HG03432 (cell line): ENCODE measurements around the gene CD164L2.

Experiments used
- ATAC-seq: cut with Tn5 transposase; IDR thresholded peaks from one replicate; pipeline ENCODE4 v1.9.1; 2021; ENCODE audit warnings: mild to moderate bottlenecking, moderate library complexity; ENCODE audit not compliant: unreplicated experiment

Gene CD164L2

GRCh38 chr1:27365372-27366112 is 17.6 kb downstream of the CD164L2 start:
- ATAC-seq, result peak; percentile 42

- no peak for ATAC-seq
Measured at GRCh38 chr1:27364696-27365371, 18.3 kb downstream of the CD164L2 start.

DNA sequence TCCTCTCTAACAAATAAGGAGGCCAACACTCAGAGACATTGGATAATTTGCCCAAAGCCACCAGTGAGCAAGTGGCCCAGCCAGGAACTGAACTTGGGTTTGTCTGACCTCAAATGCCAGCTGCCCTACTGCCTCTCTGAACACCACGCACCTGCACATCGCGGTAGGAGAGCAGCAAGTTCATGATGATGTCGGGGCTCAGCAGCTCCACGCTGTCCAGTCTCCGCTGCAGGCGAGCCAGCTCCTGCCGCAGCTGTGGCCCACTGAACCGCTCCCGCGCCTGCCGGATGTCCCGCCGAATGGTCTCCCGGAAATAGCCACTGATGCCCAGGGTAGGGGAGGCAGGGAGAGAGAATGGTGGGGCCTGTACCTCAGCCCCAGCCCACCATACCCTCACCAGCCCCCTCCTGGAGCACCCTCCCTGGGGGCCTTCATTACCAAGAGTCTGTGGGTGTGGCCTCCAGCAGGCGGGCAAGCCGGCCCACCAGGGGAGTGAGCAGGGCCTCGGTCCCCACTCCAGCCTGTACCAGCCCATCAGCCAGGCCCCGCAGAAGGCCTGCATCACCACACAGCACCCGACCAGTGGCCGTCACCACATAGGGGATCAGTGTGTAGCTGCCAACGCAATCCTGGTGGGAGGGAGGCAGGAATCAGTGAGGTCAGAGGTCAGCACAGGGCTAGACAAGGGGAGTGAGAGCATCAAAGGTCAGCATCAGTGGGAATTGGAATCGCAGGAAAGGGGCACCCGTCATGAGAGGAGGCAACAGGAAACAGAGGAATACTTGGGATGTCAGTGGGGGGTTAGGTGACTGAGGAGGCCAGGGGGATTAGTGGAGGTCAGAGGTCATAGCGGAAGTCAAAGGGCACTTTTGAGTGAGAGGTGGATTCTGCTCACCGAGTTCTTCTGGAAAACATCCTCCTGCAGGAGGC is 19.1 kb downstream of the CD164L2 start:
- ATAC-seq, result no peak

DNA sequence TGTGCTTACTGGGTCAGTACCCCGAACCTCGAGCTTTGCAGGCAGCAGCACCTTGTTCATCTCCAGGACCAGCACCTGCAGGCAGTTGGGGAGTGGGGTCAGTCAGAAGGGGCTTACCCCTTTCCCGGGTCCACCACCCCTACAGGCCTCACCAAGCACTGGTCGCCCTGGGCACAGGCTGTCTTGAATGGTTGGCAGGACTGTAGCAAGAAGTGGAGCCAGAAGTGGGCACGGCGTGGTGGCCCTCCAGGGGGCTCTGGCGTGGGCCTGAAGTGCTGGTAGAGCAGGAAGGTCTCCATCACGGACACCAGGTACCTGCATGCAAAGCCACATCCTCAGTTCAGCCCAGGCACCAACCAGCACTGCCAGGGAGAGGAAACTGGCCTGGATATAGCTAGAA is 21.6 kb downstream of the CD164L2 start:
- no peak for ATAC-seq

DNA sequence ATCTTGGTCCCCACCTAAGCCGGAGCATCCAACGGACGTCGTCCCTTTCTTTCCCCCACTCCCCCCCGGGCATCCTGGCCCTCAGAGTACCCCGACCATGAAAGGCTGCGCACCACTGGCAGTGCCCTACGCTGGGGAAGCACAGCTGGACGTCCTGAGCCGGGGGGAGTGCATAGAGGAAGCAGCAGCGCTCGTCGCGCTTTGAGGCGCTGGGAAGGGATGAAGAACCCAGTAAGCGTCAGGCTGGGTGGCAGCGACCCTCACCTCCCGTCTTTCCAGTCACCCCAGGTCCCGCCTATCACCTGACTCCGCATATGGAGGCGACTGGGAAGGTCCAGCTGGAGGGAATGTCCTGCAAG is 22.1 kb downstream of the CD164L2 start:
- ATAC-seq, result no peak

DNA sequence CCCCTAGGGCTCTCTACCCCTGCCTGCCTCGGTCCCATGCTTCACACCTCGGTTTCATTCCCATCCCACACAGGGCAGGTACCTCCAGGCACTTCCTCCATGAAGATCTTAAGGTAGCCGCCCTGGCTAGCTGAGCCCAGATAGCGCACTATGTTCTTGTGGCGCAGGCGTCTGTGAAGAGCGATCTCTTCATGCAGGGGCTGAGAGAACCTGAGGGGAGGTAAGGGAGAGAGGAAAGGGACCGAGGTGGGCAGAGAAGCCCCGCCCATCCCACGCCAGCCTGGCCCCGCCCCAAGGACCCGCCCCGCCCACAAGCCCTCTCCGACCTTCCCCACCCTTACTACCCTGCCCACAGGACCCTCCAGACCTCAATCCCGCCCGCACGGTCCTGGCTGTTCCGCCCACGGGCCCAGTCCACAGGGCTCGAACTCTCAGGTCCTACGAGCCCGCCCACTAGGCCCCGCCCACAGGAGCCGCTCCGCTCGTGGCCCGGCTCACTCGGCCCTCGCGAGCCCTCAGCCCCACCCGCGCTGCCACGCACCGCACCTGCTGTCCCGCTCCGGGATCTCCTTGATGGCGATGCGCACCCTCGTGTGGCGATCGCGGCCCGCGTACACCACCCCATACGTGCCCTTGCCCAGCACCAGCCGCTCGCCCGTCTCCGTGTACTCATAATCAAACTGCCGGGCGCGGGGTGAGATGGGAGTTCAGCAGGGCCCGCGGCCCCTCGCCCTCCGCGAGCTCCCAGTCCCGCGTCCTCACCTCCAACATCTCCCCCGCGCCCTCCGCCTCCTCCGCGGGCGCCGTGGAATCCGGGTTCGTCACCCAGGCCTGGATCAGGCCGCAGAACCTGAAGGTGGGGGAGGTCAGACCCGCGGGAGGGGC is 22.7 kb downstream of the CD164L2 start:
- no peak for ATAC-seq

DNA sequence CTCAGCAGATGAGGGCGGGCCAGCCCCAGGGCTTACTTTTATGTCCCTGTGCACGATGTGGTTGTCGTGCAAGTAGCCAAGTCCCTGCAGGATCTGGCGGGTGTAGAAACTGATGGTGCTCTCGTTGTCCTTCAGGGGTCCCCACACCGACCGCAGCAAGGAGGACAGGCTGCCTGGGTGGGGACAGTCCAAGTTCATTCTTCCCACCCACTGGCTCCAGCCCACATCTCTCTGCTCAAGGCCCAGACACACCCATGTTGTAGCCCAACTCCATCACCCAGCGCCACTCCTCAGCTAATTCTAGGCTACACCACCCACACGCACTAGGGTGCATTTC is 23.3 kb downstream of the CD164L2 start:
- no peak for ATAC-seq

DNA sequence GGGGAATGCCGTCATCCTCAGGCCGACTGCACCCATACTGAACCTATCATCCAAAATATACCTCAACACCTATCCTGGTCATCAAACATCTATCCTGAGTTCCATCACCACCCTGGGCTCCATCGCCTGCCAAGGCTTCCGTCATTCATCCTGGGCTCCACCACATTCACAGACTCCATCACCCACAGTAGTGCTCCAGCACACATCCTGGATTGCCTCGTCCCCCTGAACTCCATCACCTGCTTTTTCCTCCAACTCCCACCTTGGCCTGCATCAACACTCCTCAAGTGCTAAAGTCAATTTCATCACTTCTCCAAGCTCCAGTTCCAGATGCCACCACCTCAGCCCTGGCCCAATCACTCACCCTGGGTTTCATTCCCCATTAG is 24.2 kb downstream of the CD164L2 start:
- no peak for ATAC-seq

DNA sequence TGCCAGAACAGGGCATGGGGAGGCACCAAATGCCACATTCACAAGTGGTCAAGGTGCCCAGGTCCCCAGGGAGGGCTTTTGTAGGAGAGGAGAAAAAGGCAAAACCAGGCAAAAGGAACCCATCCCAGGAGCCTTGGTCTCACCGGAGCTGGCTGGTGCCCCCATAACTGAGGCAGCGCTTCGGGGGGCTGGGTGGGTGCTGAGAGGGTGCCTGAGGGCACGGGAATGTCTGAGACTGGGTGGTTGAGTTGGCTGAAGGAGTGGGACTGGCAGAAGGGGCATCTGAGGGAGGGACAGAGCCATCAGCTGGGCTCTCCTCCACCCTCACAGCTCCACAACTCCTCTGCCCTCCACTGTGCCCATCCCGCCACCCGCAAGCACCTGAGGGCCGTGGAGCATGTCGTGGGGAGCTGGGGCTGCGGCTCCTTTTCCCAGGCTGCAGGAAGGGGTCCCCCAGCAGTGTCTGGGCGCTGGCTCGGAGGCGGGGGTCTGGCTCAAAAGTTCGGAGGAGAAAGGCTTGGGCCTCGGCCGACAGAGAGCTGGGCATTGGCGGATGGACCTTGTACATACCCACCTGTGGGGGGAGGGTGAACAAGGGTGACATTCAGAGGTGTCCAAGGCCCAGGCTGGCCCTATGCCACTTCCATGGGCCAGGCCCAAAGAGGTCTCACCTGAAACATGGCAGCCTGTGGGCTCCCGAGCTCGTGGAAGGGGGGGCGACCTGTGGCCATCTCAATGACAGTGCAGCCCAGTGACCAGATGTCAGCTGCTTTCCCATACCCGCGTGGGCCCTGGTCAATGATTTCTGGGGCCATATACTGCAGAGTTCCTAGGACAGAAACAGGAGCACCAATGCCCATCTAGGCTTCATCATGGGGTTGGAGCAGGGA is 24.9 kb downstream of the CD164L2 start:
- no peak for ATAC-seq

GRCh38 chr1:27357281-27358037 is 25.7 kb downstream of the CD164L2 start:
- peak; percentile 59 for ATAC-seq

DNA sequence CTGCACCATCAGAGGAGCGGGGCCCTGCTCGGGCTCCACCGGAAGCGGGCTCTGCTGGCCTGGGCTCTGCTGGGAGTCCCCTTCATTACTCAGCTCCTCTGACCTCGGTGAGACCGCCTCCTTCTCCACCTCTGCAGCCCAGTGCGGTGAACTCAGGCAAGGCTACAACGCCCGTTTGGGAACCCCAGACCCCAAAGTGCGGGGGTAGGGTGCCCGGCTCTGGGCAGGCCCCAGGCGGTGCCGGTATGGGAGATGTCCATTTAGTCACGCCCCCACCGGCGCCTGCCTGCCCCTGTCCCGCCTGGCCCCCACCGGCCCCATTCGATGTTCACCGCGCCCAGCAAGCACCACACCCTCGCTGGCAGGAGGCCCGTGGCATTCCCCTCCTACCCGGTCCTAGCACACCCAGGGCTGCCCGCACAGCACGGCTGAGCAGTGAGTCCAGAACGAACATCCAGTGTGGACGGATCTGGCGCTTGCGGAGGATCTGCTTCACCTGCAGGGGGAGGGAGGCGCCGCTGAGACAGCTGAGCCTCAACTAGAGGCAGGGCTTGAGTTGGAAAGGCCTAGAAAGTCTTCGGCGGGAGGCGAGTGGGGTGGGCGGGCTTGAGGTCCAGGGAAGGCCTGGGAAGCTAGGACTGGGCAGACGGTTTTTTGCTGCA is 26.4 kb downstream of the CD164L2 start:
- ATAC-seq, result no peak

- no peak for ATAC-seq
Measured at GRCh38 chr1:27356277-27356618, 26.9 kb downstream of the CD164L2 start.

DNA sequence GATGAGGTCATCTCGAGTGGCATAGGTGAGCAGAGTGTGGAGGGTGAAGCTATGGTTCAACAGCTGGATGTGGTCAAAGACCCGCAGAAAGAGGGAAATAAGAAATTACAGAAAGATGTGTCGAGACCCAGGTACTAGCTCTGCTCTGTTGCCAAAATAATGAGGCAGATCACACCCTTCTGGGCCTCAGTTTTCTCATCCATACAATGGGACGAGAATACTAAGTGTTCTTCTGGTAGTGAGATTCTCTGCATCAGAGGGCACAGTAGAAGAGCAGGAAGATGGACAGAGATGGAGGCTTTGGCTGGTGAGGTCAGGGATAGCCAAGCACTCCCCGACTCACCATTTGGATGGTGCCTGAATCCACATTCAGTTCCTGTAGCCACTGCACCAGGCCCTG is 27.4 kb downstream of the CD164L2 start:
- ATAC-seq, result no peak

DNA sequence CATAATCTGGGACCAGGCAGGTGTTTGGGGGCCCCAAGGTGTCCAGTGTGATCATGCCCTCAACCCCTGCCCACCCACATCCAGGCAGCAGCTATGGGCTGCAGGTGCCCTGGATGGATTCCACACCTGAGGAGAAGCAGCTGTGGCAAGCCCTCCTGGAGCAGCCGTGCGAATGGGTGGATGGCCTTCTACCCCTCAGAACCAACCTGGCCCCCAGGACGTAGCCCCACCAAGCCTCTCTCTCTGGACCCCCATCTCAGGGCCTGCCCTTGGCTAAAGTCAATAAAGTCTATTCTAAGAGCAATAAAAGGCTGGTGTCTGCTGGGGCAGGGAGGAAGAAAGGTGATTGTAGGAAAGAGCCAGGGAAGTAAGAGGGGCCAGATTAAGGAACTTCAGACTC is 29.5 kb downstream of the CD164L2 start:
- no peak for ATAC-seq

DNA sequence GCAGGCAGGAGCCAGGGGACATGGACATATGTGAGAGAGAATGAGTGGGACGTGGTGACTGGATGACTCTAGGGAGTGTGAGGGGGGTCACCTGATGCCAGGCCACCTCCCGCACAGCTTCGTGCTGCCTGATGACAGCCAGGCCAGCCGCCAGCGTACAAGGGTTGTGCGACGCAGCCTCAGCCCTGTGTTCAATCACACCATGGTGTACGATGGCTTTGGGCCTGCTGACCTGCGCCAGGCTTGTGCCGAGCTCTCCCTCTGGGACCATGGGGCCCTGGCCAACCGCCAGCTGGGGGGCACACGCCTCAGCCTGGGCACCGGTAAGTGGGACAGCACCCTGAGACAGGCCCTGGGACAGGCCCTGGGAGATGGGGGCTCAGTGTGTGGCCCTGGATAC is 30.0 kb downstream of the CD164L2 start:
- ATAC-seq, result no peak

- ATAC-seq, result no peak
Measured at GRCh38 chr1:27351541-27352107, 31.5 kb downstream of the CD164L2 start.

DNA sequence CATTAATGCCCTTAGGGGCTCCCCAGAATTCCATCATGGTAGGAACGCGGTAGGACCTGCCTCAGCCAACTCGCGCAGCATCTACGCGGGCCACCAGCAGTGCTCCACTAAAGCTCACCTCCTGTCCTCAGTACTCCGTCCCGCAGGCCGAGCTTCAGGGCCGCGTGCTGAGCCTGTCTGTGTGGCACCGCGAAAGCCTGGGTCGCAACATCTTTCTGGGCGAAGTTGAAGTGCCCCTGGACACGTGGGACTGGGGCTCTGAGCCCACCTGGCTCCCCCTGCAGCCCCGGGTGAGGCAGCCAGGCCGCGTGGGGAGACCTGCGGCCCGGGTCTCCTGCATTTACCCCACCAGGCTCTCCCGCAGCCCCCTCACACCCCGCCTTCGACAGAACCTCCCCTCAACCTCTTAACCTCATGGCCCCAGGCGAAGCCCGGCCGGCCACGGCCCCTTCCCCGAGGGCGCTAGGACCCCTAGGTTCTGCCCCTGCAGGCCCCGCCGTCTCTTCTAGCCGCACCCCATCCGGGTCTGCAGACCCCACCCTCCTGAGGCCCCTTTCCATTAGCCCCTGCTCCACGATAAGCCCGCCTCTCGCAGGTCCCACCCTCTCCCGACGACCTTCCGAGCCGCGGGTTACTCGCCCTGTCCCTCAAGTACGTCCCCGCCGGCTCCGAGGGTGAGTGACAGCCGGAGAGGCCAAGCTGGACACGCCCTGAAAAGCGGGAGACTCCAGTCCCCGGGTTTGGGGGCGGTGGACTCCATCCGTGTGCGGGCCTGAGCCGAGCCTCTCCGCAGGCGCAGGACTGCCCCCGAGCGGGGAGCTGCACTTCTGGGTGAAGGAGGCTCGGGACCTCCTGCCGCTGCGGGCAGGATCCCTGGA is 32.2 kb downstream of the CD164L2 start:
- no peak for ATAC-seq
